ENCODE measurements around the gene PHACTR1. TPM values are rescaled to one million over a fixed set of nuclear protein-coding genes. Genes with fewer than 3 reads are reported as not detected.

PHACTR1 gene
- polyA plus RNA-seq, 3 donors: 6.1 to 26.9 (median 7.6) TPM

- intact Hi-C loops (cut with micrococcal nuclease): no loop called here
- H3K9ac ChIP-seq (ENCODE audit: insufficient read depth, low read length, poor library complexity, severe bottlenecking): no peak overlapping the region
- H3K4me3 ChIP-seq (replicated peaks in 1 of 3; ENCODE audit: low read depth in 2 of 3, low read length in 3 of 3): no peak overlapping the region
- Mint-ChIP-seq H3K27ac (no peak overlapping the region), H3K4me1 (peaks cover 6% of the 10 kb centered on the region), H3K4me3 (no peak overlapping the region), H3K9me3 (no peaks in the 10 kb centered on the region), H3K36me3 (no peaks in the 10 kb centered on the region), H3K27me3 (ENCODE audit: low read depth in 3 of 3) (peaks cover 2 to 7% (median 3%) of the 10 kb centered on the region in 3 donors)
- no peak overlapping the region for H3K27ac ChIP-seq (ENCODE audit: low read depth in 1 of 2, low read length in 2 of 2)
- no peak overlapping the region for H3K4me2 ChIP-seq (replicated peaks; ENCODE audit: extremely low read depth, low read length, poor library complexity, severe bottlenecking)
- no peak for TF ChIP-seq CTCF (IDR thresholded peaks at IDR 0.05)
- H3K36me3 ChIP-seq (replicated peaks in 1 of 2; ENCODE audit: control insufficient read depth in 1 of 2, insufficient read depth in 2 of 2, low read length in 2 of 2): no peaks in the 10 kb centered on the region
- H2AFZ ChIP-seq (ENCODE audit: insufficient read depth, low read depth, low read length, poor library complexity, severe bottlenecking): no peak overlapping the region
- DNase-seq: no peak
- H3K9me3 ChIP-seq (replicated peaks in 1 of 2; ENCODE audit: control insufficient read depth in 1 of 2, insufficient read depth in 1 of 2, low read length in 2 of 2): no peaks in the 10 kb centered on the region
- no peaks in the 10 kb centered on the region for H4K20me1 ChIP-seq (ENCODE audit: insufficient read depth, low read length)
- no CpG with 5 or more reads among the region's 3 CpGs for WGBS (ENCODE audit: insufficient coverage)
- H3K79me2 ChIP-seq (ENCODE audit: insufficient read depth, low read length): no peaks in the 10 kb centered on the region
- H3K27me3 ChIP-seq (ENCODE audit: control insufficient read depth in 2 of 2, insufficient read depth in 2 of 2, low read length in 2 of 2): no peaks in the 10 kb centered on the region
- no peaks in the 10 kb centered on the region for H3K4me1 ChIP-seq (ENCODE audit: control insufficient read depth in 1 of 2, insufficient read depth in 2 of 2, low read length in 2 of 2)
Measured at GRCh38 chr6:12803486-12803885, 86.9 kb downstream of the PHACTR1 start.

GRCh38 chr6:12804952-12805645 is 88.5 kb downstream of the PHACTR1 start:
- H3K36me3 Mint-ChIP-seq: no peaks in the 10 kb centered on the region
- DNase-seq: no peak
- H3K4me1 Mint-ChIP-seq: peaks cover 6% of the 10 kb centered on the region
- Histone ChIP-seq H3K27me3 (ENCODE audit: control insufficient read depth in 2 of 2, insufficient read depth in 2 of 2, low read length in 2 of 2) (no peaks in the 10 kb centered on the region), H3K4me3 (replicated peaks in 1 of 3; ENCODE audit: low read depth in 2 of 3, low read length in 3 of 3) (no peak overlapping the region), H3K79me2 (ENCODE audit: insufficient read depth, low read length) (no peaks in the 10 kb centered on the region), H3K4me2 (replicated peaks; ENCODE audit: extremely low read depth, low read length, poor library complexity, severe bottlenecking) (no peak overlapping the region), H3K9me3 (replicated peaks in 1 of 2; ENCODE audit: control insufficient read depth in 1 of 2, insufficient read depth in 1 of 2, low read length in 2 of 2) (no peaks in the 10 kb centered on the region), H3K27ac (ENCODE audit: low read depth in 1 of 2, low read length in 2 of 2) (no peak overlapping the region), H3K4me1 (ENCODE audit: control insufficient read depth in 1 of 2, insufficient read depth in 2 of 2, low read length in 2 of 2) (no peaks in the 10 kb centered on the region), H3K36me3 (replicated peaks in 1 of 2; ENCODE audit: control insufficient read depth in 1 of 2, insufficient read depth in 2 of 2, low read length in 2 of 2) (no peaks in the 10 kb centered on the region), H3K9ac (ENCODE audit: insufficient read depth, low read length, poor library complexity, severe bottlenecking) (no peak overlapping the region), H2AFZ (ENCODE audit: insufficient read depth, low read depth, low read length, poor library complexity, severe bottlenecking) (no peak overlapping the region), H4K20me1 (ENCODE audit: insufficient read depth, low read length) (no peaks in the 10 kb centered on the region)
- peaks cover 2 to 7% (median 3%) of the 10 kb centered on the region in 3 donors for H3K27me3 Mint-ChIP-seq (ENCODE audit: low read depth in 3 of 3)
- WGBS (ENCODE audit: insufficient coverage): 89% methylated on average over 5 of the region's 7 CpGs
- no peak overlapping the region for H3K4me3 Mint-ChIP-seq
- no peak overlapping the region for H3K27ac Mint-ChIP-seq
- no peaks in the 10 kb centered on the region for H3K9me3 Mint-ChIP-seq
- intact Hi-C loops (cut with micrococcal nuclease): no loop called here
- no peak for TF ChIP-seq CTCF (IDR thresholded peaks at IDR 0.05)

Data from CD14-positive monocyte (primary cell).